Measurements from ENCODE around the gene RTTN. TPM values are rescaled to one million over a fixed set of nuclear protein-coding genes. Genes with fewer than 3 reads are reported as not detected.
A peak's percentile ranks its signal among the peaks of the same experiment; 100 is the strongest.
"Not testable (repeated sequence)": the region's sequence is repeated elsewhere in the genome, so short reads cannot be mapped to it uniquely, and the experiment has no call there.

RTTN gene, protein sequence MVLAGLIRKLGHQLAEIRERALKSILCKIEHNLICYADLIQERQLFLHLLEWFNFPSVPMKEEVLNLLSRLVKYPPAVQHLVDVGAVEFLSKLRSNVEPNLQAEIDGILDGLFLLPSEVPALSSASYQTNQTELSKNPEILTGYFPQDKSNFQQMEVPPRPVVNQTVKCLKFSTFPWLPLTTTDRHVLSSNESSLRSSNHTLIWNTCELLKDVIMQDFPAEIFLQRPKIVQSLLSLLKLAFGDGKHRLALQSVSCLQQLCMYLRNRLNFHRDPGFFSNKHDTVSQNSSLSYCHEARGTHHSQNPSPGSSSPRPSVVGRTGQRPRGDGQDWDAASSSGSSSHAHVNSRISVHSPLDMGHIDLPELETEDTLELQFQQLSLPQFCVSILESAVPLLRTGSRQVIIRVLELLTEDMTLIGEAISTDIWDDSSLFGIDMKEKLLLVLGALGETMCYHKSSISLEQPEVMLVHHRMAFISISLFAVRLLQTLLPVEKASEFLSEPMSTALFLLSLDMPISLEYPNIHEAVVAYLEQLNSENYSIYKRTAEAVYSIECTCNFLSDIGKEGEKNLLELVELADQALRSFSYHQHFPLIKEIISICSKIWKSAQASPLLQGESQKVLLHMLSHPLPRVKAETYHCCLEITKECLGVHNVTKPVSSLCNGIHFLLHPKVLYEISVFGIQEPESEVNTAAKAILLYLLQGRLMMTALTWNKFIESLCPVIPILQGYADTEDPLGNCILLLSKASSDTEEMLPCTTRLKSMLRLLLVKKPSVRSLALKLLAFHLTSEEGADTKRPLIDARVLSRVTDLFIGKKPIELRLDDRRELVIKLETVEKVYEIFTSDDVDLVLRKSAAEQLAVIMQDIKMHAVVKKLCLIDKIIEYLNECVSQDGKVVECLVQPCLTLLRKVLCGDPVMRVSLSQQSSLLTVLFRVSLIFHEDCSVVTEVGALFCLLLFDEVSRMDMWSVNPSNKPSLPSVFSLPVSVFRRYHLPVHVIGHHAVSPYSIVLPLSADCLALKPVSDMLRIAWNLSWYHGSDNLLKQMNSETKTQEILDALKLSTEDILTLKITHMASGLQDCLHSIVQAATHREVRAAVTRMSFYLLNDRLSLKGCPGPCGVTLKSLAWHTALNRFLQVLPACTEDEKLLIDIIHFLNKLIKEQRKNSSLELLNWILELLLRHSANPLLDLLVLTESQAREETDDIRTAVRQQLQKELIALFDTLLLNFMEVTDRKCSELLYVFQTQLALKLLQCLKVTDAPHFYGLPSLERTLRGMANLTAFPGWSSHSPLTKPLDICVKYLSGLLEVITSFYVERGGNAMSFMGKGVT (N-terminal part only)
- total RNA-seq (60.5 TPM), polyA plus RNA-seq (5.1 TPM)

GRCh38 chr18:70205421-70206397, at the start of gene RTTN:
TSS of gene RTTN (minus strand) at chr18:70205687. CDS start at chr18:70205658, 29 bp downstream.
- Histone ChIP-seq H3K4me1 (ENCODE audit: insufficient read depth) (no peaks in the 10 kb centered on the region), H3K36me3 (ENCODE audit: insufficient read depth) (no peaks in the 10 kb centered on the region), H3K4me3 (ENCODE audit: low read depth, low read length) (peak within 1 kb of the TSS; percentile 56), H3K27ac (ENCODE audit: low read depth) (peak within 1 kb of the TSS; percentile 95)
- peak; percentile 87 for DNase-seq (ENCODE audit: extremely low spot score)
- under 1% methylated on average over 78 of the region's 78 CpGs for WGBS

DNA sequence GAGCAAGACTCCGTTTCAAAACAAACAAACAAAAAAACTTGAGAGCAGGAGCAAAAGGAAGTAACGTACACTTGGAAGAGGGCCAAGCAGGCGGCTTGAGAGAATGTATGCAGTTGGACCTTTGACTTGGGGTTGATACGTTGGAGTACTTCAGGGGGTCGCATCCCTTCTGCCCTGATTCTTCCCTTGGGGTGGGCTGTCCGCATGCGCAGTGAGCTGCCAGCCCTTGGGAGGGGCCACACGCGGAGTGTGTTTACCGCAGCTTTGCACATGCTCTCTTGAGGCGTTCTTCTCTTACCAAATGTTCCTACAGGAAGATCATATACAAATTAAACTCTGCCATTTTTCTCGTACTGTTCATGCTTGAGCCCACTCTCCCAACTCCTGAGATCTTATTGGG, 45.3 kb upstream of the RTTN start:
- H3K4me3 ChIP-seq (ENCODE audit: low read depth, low read length) = no peak overlapping the region
- DNase-seq (ENCODE audit: extremely low spot score) = no peak
- H3K27ac ChIP-seq (ENCODE audit: low read depth) = no peak overlapping the region
- H3K4me1 ChIP-seq (ENCODE audit: insufficient read depth) = no peaks in the 10 kb centered on the region
- no peaks in the 10 kb centered on the region for H3K36me3 ChIP-seq (ENCODE audit: insufficient read depth)
- WGBS = 90% methylated on average over 12 of the region's 12 CpGs

GRCh38 chr18:70249861-70250260, 44.4 kb upstream of the RTTN start:
- not testable (repeated sequence) for DNase-seq (ENCODE audit: extremely low spot score); H3K4me3 ChIP-seq (ENCODE audit: low read depth, low read length); H3K27ac ChIP-seq (ENCODE audit: low read depth); H3K4me1 ChIP-seq (ENCODE audit: insufficient read depth); H3K36me3 ChIP-seq (ENCODE audit: insufficient read depth)
- WGBS = 97% methylated on average over 18 of the region's 18 CpGs

- Histone ChIP-seq H3K36me3 (ENCODE audit: insufficient read depth) (no peaks in the 10 kb centered on the region), H3K27ac (ENCODE audit: low read depth) (no peak overlapping the region), H3K4me1 (ENCODE audit: insufficient read depth) (no peaks in the 10 kb centered on the region), H3K4me3 (ENCODE audit: low read depth, low read length) (no peak overlapping the region)
- WGBS = 80% methylated on average over 5 of the region's 5 CpGs
- DNase-seq (ENCODE audit: extremely low spot score) = no peak
These were observed 43.6 kb upstream of the RTTN start for GRCh38 chr18:70249118-70249517.

GRCh38 chr18:70246061-70246466, 40.6 kb upstream of the RTTN start:
- Histone ChIP-seq H3K36me3 (ENCODE audit: insufficient read depth) (no peaks in the 10 kb centered on the region), H3K4me3 (ENCODE audit: low read depth, low read length) (no peak overlapping the region), H3K4me1 (ENCODE audit: insufficient read depth) (no peaks in the 10 kb centered on the region), H3K27ac (ENCODE audit: low read depth) (no peak overlapping the region)
- no peak for DNase-seq (ENCODE audit: extremely low spot score)
- 12% methylated on average over 4 of the region's 4 CpGs for WGBS

- no peaks in the 10 kb centered on the region for H3K36me3 ChIP-seq (ENCODE audit: insufficient read depth)
- H3K4me3 ChIP-seq (ENCODE audit: low read depth, low read length) = no peak overlapping the region
- peak; percentile 13 for DNase-seq (ENCODE audit: extremely low spot score)
- 77% methylated on average over 13 of the region's 13 CpGs for WGBS
- H3K4me1 ChIP-seq (ENCODE audit: insufficient read depth) = no peaks in the 10 kb centered on the region
- H3K27ac ChIP-seq (ENCODE audit: low read depth) = no peak overlapping the region
These were observed 37.8 kb upstream of the RTTN start for GRCh38 chr18:70243131-70243929.

GRCh38 chr18:70236921-70237320, 31.4 kb upstream of the RTTN start:
- H3K4me3 ChIP-seq (ENCODE audit: low read depth, low read length); H3K36me3 ChIP-seq (ENCODE audit: insufficient read depth); H3K27ac ChIP-seq (ENCODE audit: low read depth); DNase-seq (ENCODE audit: extremely low spot score); H3K4me1 ChIP-seq (ENCODE audit: insufficient read depth): not testable (repeated sequence)
- whole genome bisulfite sequencing = 61% methylated on average over 7 of the region's 7 CpGs

DNA sequence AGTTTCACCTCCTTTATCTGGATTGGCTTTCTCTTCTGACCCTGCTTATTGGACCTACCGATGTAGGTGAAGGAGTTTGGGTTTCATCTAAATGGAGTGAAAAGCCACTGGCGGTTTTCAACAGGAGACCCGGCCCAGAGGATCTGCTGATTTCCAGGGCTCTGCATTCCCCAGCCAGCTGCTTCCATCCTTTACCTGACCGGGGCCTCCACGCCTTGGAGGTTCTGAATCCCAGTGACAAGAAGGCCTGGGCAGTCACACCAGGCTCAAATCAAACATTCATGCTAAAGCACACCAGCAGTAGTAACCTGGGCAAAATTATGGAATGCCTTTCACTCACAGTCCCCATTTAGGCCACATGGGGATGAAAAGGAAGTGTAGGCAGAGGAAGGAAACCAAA, 30.0 kb upstream of the RTTN start:
- Histone ChIP-seq H3K4me3 (ENCODE audit: low read depth, low read length) (no peak overlapping the region), H3K4me1 (ENCODE audit: insufficient read depth) (no peaks in the 10 kb centered on the region), H3K36me3 (ENCODE audit: insufficient read depth) (no peaks in the 10 kb centered on the region), H3K27ac (ENCODE audit: low read depth) (no peak overlapping the region)
- no peak for DNase-seq (ENCODE audit: extremely low spot score)
- 92% methylated on average over 5 of the region's 5 CpGs for WGBS

DNA sequence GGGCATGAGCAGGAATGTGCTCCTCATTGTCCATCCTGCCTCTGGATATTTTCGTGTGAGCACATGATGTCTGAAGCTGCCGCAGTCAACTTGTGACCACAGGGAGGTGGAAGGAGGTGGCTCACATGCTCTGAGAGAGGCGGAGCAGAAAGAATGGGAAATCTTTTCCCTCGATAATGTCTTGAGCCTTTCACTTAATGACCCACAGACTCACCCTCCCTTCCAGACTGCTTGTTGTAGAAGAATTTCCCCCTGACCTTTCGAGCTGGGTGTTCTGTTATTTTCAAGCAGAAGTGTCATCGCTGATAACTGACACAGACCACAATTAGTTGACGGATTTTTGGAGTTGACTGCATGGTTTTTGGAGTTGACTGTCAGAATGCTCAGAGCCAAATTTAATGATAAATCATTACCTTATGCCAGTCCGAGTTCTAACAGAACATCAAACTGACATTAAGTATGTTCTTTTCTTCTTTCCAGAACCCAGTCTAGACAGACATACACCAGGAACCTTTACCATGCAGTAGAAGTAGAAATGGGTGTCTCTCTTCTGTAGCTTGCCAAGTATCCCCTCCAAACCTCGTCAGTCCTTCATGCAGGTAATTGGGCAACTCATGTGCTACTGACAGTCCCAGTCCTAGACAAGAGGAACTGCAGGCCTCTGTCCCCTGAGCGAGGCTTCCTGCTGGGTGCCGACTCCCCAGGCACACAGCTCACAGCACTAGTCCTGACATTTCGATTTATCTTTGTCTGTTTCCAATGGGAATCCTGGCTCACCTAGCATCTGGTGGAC, 29.4 kb upstream of the RTTN start:
- Histone ChIP-seq H3K27ac (ENCODE audit: low read depth) (no peak overlapping the region), H3K4me3 (ENCODE audit: low read depth, low read length) (no peak overlapping the region), H3K36me3 (ENCODE audit: insufficient read depth) (no peaks in the 10 kb centered on the region), H3K4me1 (ENCODE audit: insufficient read depth) (no peaks in the 10 kb centered on the region)
- 70% methylated on average over 12 of the region's 12 CpGs for WGBS
- no peak for DNase-seq (ENCODE audit: extremely low spot score)

- H3K27ac ChIP-seq (ENCODE audit: low read depth) = no peak overlapping the region
- no peaks in the 10 kb centered on the region for H3K4me1 ChIP-seq (ENCODE audit: insufficient read depth)
- DNase-seq (ENCODE audit: extremely low spot score) = no peak
- H3K36me3 ChIP-seq (ENCODE audit: insufficient read depth) = no peaks in the 10 kb centered on the region
- no peak overlapping the region for H3K4me3 ChIP-seq (ENCODE audit: low read depth, low read length)
These were observed 28.5 kb upstream of the RTTN start for GRCh38 chr18:70233974-70234373.

- no peak overlapping the region for H3K27ac ChIP-seq (ENCODE audit: low read depth)
- whole genome bisulfite sequencing = 24% methylated on average over 1 of the region's 1 CpG
- DNase-seq (ENCODE audit: extremely low spot score) = no peak
- H3K36me3 ChIP-seq (ENCODE audit: insufficient read depth) = no peaks in the 10 kb centered on the region
- no peak overlapping the region for H3K4me3 ChIP-seq (ENCODE audit: low read depth, low read length)
- H3K4me1 ChIP-seq (ENCODE audit: insufficient read depth) = no peaks in the 10 kb centered on the region
These were observed 26.8 kb upstream of the RTTN start for GRCh38 chr18:70232261-70232660.

All from urinary bladder (tissue), 4 donors.